ENCODE results near the gene HNRNPAB.

DNA sequence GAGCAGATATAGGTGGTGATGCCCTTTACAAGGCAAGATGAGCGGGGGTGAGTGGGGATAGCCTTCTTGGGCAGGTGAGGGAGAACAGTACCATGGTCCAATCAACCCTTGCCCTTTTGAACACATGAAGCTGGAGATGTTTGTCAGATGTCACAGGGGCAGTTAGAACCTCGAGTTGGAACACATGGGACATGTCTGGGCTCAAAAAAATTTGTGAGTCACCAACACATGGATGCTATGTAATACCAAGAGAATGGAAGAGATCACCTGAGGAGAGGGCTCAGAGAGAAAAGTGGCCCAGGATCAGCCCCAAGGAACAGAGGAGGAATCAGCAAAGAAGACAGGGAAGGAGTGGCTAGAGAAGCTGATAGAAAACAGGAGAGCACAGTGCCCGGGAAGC is 23.6 kb downstream of the HNRNPAB start:
- TF ChIP-seq EZH2 (IDR thresholded peaks at IDR 0.05; ENCODE audit: borderline replicate concordance, low read depth, low read length, poor library complexity, severe bottlenecking) = no peak
- TF ChIP-seq, protein P1, sequence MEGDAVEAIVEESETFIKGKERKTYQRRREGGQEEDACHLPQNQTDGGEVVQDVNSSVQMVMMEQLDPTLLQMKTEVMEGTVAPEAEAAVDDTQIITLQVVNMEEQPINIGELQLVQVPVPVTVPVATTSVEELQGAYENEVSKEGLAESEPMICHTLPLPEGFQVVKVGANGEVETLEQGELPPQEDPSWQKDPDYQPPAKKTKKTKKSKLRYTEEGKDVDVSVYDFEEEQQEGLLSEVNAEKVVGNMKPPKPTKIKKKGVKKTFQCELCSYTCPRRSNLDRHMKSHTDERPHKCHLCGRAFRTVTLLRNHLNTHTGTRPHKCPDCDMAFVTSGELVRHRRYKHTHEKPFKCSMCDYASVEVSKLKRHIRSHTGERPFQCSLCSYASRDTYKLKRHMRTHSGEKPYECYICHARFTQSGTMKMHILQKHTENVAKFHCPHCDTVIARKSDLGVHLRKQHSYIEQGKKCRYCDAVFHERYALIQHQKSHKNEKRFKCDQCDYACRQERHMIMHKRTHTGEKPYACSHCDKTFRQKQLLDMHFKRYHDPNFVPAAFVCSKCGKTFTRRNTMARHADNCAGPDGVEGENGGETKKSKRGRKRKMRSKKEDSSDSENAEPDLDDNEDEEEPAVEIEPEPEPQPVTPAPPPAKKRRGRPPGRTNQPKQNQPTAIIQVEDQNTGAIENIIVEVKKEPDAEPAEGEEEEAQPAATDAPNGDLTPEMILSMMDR (conservative IDR thresholded peaks at IDR 0.05; ENCODE audit: low read depth, low read length) = no peak

All from A673 (cell line).